ENCODE data around the gene C10orf95. TPM values are rescaled to one million over a fixed set of nuclear protein-coding genes. Genes with fewer than 3 reads are reported as not detected.

Gene C10orf95
- total and polyA plus RNA-seq, 9 donors: 0.11 to 22.3 (median 0.56) TPM; not detected in 3

DNA sequence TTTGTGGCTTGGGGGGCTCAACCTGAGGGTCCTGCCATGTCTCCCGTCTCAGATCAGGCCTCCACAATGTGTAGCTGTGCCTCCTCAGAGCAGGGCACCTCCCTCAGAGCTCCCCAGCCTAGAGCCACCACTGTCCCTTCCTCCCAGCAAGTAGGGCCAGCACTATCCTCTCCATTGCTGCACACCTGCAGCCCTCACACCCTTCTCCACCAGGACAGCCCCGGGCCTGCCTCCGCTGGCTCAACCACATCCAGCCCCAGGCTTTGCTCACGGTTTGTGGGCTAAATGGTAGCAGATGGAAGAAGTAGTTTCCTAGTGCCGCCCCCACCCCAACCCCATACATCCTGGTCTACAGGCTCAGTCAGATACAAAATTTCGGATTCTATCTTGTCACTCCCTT, 45.7 kb downstream of the C10orf95 start:
- Histone ChIP-seq H3K9me3 (no peaks in the 10 kb centered on the region), H3K27me3 (no peaks in the 10 kb centered on the region), H3K27ac (no peak overlapping the region), H3K36me3 (no peaks in the 10 kb centered on the region), H3K4me1 (ENCODE audit: insufficient read depth) (no peaks in the 10 kb centered on the region), H3K4me3 (no peak overlapping the region)
- intact Hi-C loops (cut with DNase I): no loop called here
- DNase-seq: no peak
- no peak for TF ChIP-seq EP300 (IDR thresholded peaks at IDR 0.05)
- no peak for TF ChIP-seq POLR2A (IDR thresholded peaks at IDR 0.05)
- TF ChIP-seq, protein P1, sequence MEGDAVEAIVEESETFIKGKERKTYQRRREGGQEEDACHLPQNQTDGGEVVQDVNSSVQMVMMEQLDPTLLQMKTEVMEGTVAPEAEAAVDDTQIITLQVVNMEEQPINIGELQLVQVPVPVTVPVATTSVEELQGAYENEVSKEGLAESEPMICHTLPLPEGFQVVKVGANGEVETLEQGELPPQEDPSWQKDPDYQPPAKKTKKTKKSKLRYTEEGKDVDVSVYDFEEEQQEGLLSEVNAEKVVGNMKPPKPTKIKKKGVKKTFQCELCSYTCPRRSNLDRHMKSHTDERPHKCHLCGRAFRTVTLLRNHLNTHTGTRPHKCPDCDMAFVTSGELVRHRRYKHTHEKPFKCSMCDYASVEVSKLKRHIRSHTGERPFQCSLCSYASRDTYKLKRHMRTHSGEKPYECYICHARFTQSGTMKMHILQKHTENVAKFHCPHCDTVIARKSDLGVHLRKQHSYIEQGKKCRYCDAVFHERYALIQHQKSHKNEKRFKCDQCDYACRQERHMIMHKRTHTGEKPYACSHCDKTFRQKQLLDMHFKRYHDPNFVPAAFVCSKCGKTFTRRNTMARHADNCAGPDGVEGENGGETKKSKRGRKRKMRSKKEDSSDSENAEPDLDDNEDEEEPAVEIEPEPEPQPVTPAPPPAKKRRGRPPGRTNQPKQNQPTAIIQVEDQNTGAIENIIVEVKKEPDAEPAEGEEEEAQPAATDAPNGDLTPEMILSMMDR (IDR thresholded peaks at IDR 0.05): no peak
- 75 to 84% (median 82%) methylated on average over 6 of the region's 6 CpGs for WGBS, 3 donors

DNA sequence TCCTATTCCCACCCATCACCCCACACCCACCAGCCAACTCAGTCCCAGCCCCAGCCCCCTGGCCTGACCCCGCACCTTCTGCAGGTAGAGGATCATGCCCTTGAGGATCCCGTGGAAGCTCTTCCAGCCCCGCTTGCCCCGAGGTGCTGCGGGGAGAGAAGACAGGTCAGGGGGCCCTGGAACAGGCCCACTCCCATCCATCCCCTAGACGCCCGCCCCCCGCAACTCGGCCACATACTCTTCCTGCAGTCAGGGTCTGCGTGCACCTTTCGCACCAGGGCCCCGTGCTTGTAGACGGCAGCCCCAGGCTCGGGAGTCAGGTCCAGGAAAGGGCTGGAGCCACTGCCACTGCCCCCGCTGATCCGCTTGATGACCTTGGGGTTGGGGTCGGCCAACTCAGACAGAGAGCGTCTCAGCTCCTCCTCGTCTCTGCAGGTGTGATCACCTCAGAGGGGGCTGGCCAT, 46.2 kb downstream of the C10orf95 start:
- no peak overlapping the region for H3K27ac ChIP-seq
- DNase-seq: peak in 1 of 5 donors; percentile 34
- intact Hi-C loops (cut with DNase I): no loop called here

DNA sequence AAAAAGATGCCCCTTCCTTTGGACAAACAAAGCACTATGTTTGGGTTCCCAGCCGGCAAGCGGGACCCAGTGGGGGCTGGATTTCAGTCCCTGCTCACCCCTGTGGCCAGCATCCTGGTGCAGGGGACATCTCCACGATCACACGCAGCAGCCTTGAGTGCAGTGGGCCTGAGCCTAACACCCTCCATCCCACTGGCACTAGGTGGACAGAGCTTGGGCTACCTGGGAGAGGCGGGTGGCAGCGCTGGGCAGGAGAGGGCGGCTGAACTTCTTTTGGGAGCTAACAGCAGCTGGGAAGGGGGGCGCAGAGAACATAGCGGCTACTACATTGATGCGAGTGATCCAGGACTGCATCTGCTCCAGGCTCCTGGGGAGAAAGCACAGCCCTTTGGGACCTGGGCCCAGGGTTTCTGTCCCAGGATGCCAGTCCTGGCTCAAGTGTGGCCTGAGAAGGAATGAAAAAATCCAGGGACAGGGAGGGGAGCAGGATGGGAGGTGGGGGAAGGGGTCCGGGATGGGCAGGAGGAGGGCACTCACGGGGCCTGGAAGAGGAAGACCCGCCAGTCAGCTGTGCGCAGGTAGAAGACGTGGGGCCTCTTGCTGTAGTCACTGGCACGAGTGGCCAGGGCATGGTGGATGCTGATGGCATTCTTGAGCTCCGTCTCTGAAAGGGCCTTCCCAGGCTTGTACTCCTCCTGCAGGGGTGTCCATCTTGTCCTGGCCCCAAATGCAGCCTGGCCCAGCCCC, 46.8 kb downstream of the C10orf95 start:
- peak in 1 of 5 donors; percentile 36 for DNase-seq
- 89 to 93% (median 91%) methylated on average over 17 of the region's 17 CpGs for WGBS, 3 donors
- TF ChIP-seq POLR2A (IDR thresholded peaks at IDR 0.05) (no peak), EP300 (IDR thresholded peaks at IDR 0.05) (no peak)
- TF ChIP-seq, protein P1 (IDR thresholded peaks at IDR 0.05): no peak
- Histone ChIP-seq H3K9me3 (no peaks in the 10 kb centered on the region), H3K4me3 (no peak overlapping the region), H3K36me3 (no peaks in the 10 kb centered on the region), H3K27me3 (no peaks in the 10 kb centered on the region), H3K27ac (no peak overlapping the region), H3K4me1 (ENCODE audit: insufficient read depth) (peaks cover 5% of the 10 kb centered on the region)
- intact Hi-C loops (cut with DNase I): loop anchor here in 1 of 4 donors (5.0 kb wide), 1 partner anchor 172 kb away; no protein-coding TSS in a partner anchor

More for the DNA sequence above, 46.2 kb downstream of the C10orf95 start:
- H3K4me3 ChIP-seq: no peak overlapping the region
- no peaks in the 10 kb centered on the region for H3K9me3 ChIP-seq
- no peaks in the 10 kb centered on the region for H3K36me3 ChIP-seq
- TF ChIP-seq, protein P1 (IDR thresholded peaks at IDR 0.05): no peak
- TF ChIP-seq POLR2A (IDR thresholded peaks at IDR 0.05) (no peak), EP300 (IDR thresholded peaks at IDR 0.05) (no peak)
- no peaks in the 10 kb centered on the region for H3K4me1 ChIP-seq (ENCODE audit: insufficient read depth)
- H3K27me3 ChIP-seq: no peaks in the 10 kb centered on the region
- WGBS, 3 donors: 79 to 92% (median 81%) methylated on average over 19 of the region's 19 CpGs

DNA sequence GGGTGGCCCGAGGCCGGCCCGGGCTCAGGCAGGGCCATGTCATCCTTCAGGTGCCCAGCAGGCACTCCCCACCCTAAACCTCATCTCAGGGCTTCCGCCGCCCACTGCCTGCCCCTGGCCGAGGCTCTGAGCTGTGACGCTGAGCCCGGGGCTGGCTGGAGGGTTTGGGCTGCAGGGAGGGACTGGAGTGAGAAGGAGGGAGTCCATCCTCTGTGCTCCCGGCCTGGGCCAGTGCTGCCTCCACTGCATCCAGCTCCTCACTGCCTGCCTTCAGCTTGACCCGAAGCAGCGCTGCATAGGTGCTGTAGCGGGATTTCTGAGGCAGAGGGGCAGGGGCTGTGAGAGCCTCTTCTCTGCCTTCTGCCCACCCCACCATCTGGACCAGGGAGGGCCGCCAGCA, 48.2 kb downstream of the C10orf95 start:
- WGBS, 3 donors: 79 to 83% (median 83%) methylated on average over 12 to 13 of the region's 13 CpGs
- H3K4me1 ChIP-seq (ENCODE audit: insufficient read depth): peaks cover 5% of the 10 kb centered on the region
- H3K27ac ChIP-seq: no peak overlapping the region
- no peaks in the 10 kb centered on the region for H3K27me3 ChIP-seq
- TF ChIP-seq POLR2A (IDR thresholded peaks at IDR 0.05) (no peak), EP300 (IDR thresholded peaks at IDR 0.05) (no peak)
- TF ChIP-seq, protein P1 (IDR thresholded peaks at IDR 0.05): no peak
- no peak overlapping the region for H3K4me3 ChIP-seq
- no peaks in the 10 kb centered on the region for H3K9me3 ChIP-seq
- DNase-seq: no peak
- intact Hi-C loops (cut with DNase I): loop anchor here in 1 of 4 donors (5.0 kb wide), 1 partner anchor 171 kb away; no protein-coding TSS in a partner anchor
- no peaks in the 10 kb centered on the region for H3K36me3 ChIP-seq

Measured in ovary (tissue), 9 donors.